ENCODE data around the gene SCFD2.

DNA sequence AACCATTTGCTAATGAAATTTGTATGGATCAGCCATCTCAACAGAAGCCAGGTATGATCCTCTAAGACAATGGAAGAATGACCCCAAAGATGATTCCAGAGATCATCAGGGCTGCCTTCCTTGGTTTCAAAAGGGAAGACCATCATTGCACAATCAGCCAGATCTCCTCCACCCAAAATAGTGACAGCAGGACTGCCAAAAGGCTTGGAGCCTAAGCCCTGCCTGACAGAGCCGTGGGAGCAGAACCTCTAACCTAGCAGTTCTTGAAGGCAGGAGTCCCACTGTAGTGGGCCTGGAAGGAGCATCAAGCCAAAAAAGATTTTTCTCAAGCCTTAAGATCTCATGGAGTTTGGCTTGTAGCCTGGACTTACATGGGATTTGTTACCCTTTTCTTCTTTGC, 277.7 kb downstream of the SCFD2 start:
- TF ChIP-seq GATA2 (IDR thresholded peaks at IDR 0.05; ENCODE audit: low read depth, low read length): no peak
- no peak for TF ChIP-seq GATA3 (IDR thresholded peaks at IDR 0.05; ENCODE audit: low read depth, low read length)

Measured in SH-SY5Y (cell line).